HG02970 (cell line): Measurements from ENCODE around the gene OR51B2.
"Not testable (repeated sequence)": the region's sequence is repeated elsewhere in the genome, so short reads cannot be mapped to it uniquely, and the experiment has no call there.

Experiments used
- ATAC-seq: cut with Tn5 transposase; IDR thresholded peaks from one replicate; pipeline ENCODE4 v1.9.1; 2021; ENCODE audit warnings: mild to moderate bottlenecking, moderate library complexity, moderate number of reproducible peaks; ENCODE audit not compliant: unreplicated experiment, low FRiP score

OR51B2 gene

GRCh38 chr11:5324197-5324596 lies at the start of gene OR51B2:
OR51B2 (minus strand) TSS chr11:5324297; CDS start chr11:5324297, 0 bp downstream.
- no peak for ATAC-seq

GRCh38 chr11:5369789-5370188 lies 45.7 kb upstream of the OR51B2 start:
- ATAC-seq = no peak

GRCh38 chr11:5368502-5369043 lies 44.5 kb upstream of the OR51B2 start:
- no peak for ATAC-seq

GRCh38 chr11:5367448-5368074 lies 43.5 kb upstream of the OR51B2 start:
- ATAC-seq = no peak

GRCh38 chr11:5366856-5367255 lies 42.8 kb upstream of the OR51B2 start:
- no peak for ATAC-seq

GRCh38 chr11:5366365-5366764 lies 42.3 kb upstream of the OR51B2 start:
- ATAC-seq = not testable (repeated sequence)

- no peak for ATAC-seq
These were observed 40.1 kb upstream of the OR51B2 start for GRCh38 chr11:5364214-5364613.

GRCh38 chr11:5363679-5364078 lies 39.6 kb upstream of the OR51B2 start:
- ATAC-seq = no peak

- no peak for ATAC-seq
These were observed 38.0 kb upstream of the OR51B2 start for GRCh38 chr11:5362017-5362625.

GRCh38 chr11:5356031-5356430 lies 31.9 kb upstream of the OR51B2 start:
- not testable (repeated sequence) for ATAC-seq

GRCh38 chr11:5351208-5351607 lies 27.1 kb upstream of the OR51B2 start, which contains the start of gene OR51B6:
OR51B6 (plus strand) TSS chr11:5351508; CDS start chr11:5351508, 0 bp downstream.
- ATAC-seq = no peak

- no peak for ATAC-seq
These were observed 25.5 kb upstream of the OR51B2 start for GRCh38 chr11:5349550-5349949.

GRCh38 chr11:5348551-5349194 lies 24.6 kb upstream of the OR51B2 start:
- no peak for ATAC-seq

GRCh38 chr11:5345831-5346230 lies 21.7 kb upstream of the OR51B2 start:
- ATAC-seq = no peak

GRCh38 chr11:5343474-5344335 lies 19.6 kb upstream of the OR51B2 start, which contains the start of gene OR51B5:
OR51B5 (minus strand) TSS chr11:5343524; CDS start chr11:5343524, 0 bp downstream.
- no peak for ATAC-seq

- ATAC-seq = peak; percentile 81
These were observed 15.8 kb upstream of the OR51B2 start for GRCh38 chr11:5339771-5340322.

- not testable (repeated sequence) for ATAC-seq
These were observed 13.2 kb upstream of the OR51B2 start for GRCh38 chr11:5337253-5337652.

- ATAC-seq = no peak
These were observed 12.2 kb upstream of the OR51B2 start for GRCh38 chr11:5336331-5336730.

GRCh38 chr11:5335170-5335569 lies 11.1 kb upstream of the OR51B2 start:
- ATAC-seq = no peak

- no peak for ATAC-seq
These were observed 6.8 kb downstream of the OR51B2 start for GRCh38 chr11:5317292-5317691.
